GM19035 (cell line): ENCODE measurements around the gene ATP5F1A.
A peak's percentile ranks its signal among the peaks of the same experiment; 100 is the strongest.

ENCODE experiments used
- ATAC-seq: cut with Tn5 transposase; IDR thresholded peaks from one replicate; pipeline ENCODE4 v1.9.1; 2021; ENCODE audit not compliant: unreplicated experiment

The ATP5F1A gene

GRCh38 chr18:46073474-46074331, 24.4 kb downstream of the ATP5F1A start:
- no peak for ATAC-seq

- no peak for ATAC-seq
Observed at GRCh38 chr18:46072959-46073358, 25.1 kb downstream of the ATP5F1A start.

- ATAC-seq, result no peak
Observed at GRCh38 chr18:46072376-46072867, 25.7 kb downstream of the ATP5F1A start.

- ATAC-seq, result peak; percentile 64
Observed at GRCh38 chr18:46071653-46072375, 26.3 kb downstream of the ATP5F1A start, which contains the start of gene PSTPIP2. PSTPIP2 (minus strand) TSS chr18:46072260; CDS start chr18:46072188, 72 bp downstream.

GRCh38 chr18:46070815-46071652, 27.1 kb downstream of the ATP5F1A start:
- ATAC-seq, result peak; percentile 2

GRCh38 chr18:46070232-46070631, 27.9 kb downstream of the ATP5F1A start:
- ATAC-seq, result no peak

GRCh38 chr18:46069524-46069923, 28.6 kb downstream of the ATP5F1A start:
- no peak for ATAC-seq

GRCh38 chr18:46068763-46069162, 29.3 kb downstream of the ATP5F1A start:
- no peak for ATAC-seq

- no peak for ATAC-seq
Observed at GRCh38 chr18:46067438-46068007, 30.6 kb downstream of the ATP5F1A start.

GRCh38 chr18:46062781-46063180, 35.3 kb downstream of the ATP5F1A start:
- ATAC-seq, result no peak

GRCh38 chr18:46061796-46062195, 36.3 kb downstream of the ATP5F1A start:
- no peak for ATAC-seq

GRCh38 chr18:46061387-46061786, 36.7 kb downstream of the ATP5F1A start:
- no peak for ATAC-seq

- ATAC-seq, result no peak
Observed at GRCh38 chr18:46060359-46060841, 37.7 kb downstream of the ATP5F1A start.

- no peak for ATAC-seq
Observed at GRCh38 chr18:46055838-46056230, 42.3 kb downstream of the ATP5F1A start.

- no peak for ATAC-seq
Observed at GRCh38 chr18:46054956-46055837, 42.9 kb downstream of the ATP5F1A start.

- no peak for ATAC-seq
Observed at GRCh38 chr18:46053368-46054095, 44.6 kb downstream of the ATP5F1A start.

GRCh38 chr18:46051731-46052461, 46.2 kb downstream of the ATP5F1A start:
- no peak for ATAC-seq

- no peak for ATAC-seq
Observed at GRCh38 chr18:46050268-46050667, 47.8 kb downstream of the ATP5F1A start.
